GM12872 (cell line): ENCODE results near the gene MATK.

Source experiments
- TF ChIP-seq, protein P1 (sequence below): IDR thresholded peaks from 3 replicates; pipeline ENCODE4 v1.5.1; 2011; ENCODE audit warnings: low read depth, mild to moderate bottlenecking, low read length, moderate library complexity; ENCODE audit not compliant: insufficient read depth

MATK gene

DNA sequence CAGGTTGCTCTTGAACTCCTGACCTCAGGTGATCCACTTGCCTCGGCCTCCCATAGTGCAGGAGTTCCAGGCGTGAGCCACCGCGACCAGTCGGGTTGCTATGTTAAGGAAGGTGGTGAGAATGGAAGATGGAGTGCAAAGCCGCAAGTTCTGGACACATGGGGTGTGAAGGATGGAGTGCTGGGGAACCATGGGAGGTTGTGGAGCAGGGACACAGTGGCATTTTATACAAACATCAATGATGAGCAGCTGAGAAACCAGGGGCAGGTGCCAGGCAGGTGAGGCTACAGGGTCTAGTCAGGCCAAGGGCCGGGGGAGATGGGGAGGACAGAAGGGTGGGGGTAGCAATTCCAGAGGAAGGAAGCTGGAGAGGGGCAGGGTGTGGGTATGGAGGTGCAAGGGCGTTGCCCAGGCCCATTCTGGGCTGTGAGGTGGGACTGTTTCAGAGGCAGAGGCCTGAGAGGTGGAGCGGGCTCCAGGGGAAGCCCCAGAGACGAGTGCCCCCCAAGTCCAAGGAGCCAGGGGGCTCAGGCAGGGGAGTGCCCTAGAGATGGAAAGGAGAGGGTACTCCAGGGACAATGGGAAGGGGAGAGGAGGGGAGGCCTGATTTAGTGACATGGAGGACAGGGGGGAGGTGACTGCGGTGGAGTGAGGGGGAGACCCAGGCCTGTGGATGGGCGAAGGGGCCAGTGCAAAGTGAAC is 12.2 kb downstream of the MATK start:
- TF ChIP-seq, protein P1, sequence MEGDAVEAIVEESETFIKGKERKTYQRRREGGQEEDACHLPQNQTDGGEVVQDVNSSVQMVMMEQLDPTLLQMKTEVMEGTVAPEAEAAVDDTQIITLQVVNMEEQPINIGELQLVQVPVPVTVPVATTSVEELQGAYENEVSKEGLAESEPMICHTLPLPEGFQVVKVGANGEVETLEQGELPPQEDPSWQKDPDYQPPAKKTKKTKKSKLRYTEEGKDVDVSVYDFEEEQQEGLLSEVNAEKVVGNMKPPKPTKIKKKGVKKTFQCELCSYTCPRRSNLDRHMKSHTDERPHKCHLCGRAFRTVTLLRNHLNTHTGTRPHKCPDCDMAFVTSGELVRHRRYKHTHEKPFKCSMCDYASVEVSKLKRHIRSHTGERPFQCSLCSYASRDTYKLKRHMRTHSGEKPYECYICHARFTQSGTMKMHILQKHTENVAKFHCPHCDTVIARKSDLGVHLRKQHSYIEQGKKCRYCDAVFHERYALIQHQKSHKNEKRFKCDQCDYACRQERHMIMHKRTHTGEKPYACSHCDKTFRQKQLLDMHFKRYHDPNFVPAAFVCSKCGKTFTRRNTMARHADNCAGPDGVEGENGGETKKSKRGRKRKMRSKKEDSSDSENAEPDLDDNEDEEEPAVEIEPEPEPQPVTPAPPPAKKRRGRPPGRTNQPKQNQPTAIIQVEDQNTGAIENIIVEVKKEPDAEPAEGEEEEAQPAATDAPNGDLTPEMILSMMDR = no peak

DNA sequence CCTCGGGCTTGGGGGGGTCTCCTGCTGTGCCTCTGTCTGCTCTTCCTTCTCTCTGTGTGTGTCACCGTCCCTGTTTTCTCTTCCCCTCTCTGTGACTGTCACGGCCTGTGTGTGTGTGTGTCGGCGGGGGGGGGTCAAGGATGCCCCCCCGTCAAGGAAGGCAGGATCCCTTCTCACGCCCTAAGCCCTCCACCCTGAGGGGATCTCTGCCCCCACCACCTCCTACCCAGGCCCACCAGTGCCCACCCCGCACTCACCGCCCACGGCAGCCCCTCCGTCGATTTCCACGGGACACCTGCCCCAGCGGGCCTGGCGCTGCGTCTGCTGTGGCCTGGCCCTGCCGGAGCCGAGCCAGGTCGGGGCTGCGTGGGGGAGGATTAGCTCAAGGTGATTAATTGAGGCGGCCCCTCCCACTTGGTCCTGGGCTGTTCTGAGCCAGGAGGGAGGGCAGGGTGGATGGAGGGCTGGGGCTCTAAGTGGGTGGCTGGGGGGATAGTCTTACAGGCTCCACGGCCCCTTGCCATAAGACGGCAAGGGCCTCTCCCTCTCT is 14.2 kb downstream of the MATK start, which contains the start of gene RAX2:
RAX2 (minus strand) TSS at position 323 of the 550 bp plus-strand sequence. CDS start 486 bp downstream, outside the sequence.
- TF ChIP-seq, protein P1 = no peak

DNA sequence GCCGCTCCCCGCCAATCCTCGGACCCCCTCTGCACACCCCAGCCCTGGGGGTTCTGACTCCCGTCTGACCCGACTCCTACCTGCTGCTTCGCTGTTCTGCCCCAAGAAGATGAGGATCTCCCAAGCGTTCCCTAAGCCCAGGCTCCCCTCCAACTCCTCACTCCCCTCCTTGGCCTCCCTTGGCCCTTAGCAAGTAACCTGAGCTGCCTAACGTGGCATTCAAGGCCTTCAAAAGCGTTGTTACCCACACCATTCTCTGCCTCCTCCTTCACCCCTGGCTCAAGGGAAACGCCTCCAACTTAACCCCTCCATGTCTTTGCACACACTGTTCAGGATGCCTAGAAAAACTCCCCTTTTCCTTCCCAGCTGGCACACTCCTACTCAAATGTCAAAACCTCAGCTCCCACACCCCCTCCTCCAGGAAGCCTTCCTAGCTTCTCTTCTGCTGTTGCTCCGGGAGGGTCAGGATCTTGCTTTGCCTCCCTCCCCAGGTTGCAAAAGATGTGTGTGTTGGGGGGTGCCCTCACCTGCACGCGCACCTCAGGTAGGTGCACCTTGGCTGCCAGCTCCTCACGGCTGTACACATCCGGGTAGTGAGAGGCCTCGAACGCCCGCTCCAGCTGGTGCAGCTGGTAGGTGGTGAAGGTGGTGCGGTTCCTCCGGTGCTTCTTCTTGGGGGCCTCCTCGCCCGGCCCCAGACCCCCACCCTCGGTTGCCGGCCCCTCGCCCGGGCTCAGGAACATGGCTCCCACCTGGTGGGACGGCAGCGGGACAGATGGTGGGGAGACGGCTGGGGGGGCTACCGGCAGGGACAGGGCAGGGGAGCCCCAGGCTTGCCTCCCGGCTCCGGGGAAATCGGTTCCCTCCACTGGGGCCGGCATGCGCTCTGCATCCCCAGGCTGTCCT is 14.9 kb downstream of the MATK start:
- TF ChIP-seq, protein P1 = no peak

DNA sequence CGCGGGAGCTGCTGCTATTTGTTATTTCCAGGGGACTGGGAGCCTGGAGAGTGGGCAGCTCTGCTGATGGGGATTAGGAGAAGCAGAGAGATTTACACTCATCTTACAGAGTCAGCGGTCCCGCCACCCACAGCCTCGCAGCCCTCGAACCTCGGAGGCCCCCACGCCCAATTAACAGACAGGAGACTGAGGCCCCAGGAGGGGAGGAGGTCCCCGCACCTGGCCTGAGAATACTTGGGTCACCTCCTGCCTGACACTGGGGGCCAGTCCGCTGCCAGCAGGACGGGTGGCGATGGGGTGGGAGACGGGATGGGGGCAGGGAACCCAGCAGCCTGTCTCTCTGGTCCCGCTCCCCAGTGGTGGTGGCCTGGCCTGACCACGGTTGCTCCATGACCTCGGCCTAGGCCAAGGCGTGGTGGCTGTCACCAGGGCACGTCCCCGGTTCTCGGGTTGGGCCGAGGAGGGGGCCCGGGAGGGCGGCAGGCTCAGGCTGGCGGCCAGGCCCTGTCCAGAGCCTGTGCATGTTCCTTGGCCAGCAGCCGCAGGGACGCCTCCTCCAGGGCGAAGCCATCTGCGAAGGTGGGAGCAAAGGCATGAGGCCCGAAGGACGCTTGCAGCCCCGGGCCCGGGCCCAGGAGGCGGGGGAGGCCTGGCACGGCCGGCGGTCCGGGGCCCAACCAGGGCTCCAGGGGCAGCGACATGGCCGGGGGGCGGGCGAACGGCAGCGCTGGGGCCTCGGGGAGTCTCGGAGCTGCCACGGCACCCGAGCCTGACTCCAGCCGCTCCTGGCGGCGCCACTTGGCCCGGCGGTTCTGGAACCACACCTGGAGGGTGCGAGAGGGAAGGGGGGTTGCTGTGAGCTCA is 15.8 kb downstream of the MATK start:
- TF ChIP-seq, protein P1 = no peak

DNA sequence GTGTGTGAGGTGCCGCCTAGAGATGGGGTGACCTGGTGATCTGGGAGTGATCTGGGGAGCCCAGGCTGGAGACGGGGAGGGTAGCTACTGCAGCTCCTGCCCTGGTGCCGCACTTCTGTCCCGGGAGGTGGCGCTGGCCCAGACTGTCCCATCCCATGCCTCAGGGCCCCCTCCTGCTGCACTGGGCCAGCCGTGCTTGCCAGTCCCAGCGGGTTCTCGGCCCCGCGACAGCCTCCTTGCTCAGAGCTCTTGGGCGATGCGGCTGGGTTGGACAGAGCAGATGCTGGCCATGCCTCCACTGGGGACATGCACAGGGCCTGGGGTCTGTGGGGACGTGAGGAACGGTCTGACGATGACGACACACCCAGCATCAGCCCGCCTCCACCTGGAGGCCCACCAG is 16.7 kb downstream of the MATK start:
- TF ChIP-seq, protein P1 = no peak

DNA sequence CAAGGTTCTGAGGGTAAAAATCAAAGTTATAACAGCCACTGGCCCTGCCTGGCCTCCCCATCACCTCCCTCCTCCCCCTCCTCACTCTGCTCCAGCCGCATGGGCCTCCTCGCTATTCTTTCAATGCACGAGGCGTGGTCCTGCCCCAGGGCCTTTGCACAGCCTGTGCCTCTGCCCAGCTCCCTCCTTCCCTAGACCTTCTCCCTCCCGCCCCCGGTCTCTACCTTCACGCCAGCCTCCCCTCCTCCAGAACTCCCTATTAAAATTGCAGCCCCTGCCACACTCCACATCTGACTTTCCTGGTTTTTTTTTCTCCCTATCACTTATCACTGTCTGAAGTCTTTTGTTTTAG is 17.5 kb downstream of the MATK start:
- TF ChIP-seq, protein P1 = no peak
